Endothelial cell (in vitro differentiated cells): ENCODE results near the gene XRCC4. TPM values are rescaled to one million over a fixed set of nuclear protein-coding genes. Genes with fewer than 3 reads are reported as not detected.

ENCODE experiments used
- DNase-seq: peaks from one replicate; pipeline ENCODE4 v3.0.0; 2021; ENCODE audit warnings: low spot score
- H3K27ac Mint-ChIP-seq: one replicate; pipeline ENCODE4 v1.8.0; 2021; ENCODE audit warnings: mixed read lengths, inconsistent platforms; ENCODE audit not compliant: unreplicated experiment
- H3K27me3 Mint-ChIP-seq: one replicate; pipeline ENCODE4 v1.8.0; 2021; ENCODE audit warnings: mild to moderate bottlenecking, moderate library complexity, mixed read lengths, inconsistent platforms; ENCODE audit not compliant: unreplicated experiment
- H3K36me3 Mint-ChIP-seq: one replicate; pipeline ENCODE4 v1.8.0; 2021; ENCODE audit warnings: mild to moderate bottlenecking, low read depth, mixed read lengths, inconsistent platforms; ENCODE audit not compliant: unreplicated experiment
- H3K4me1 Mint-ChIP-seq: one replicate; pipeline ENCODE4 v1.8.0; 2021; ENCODE audit warnings: mild to moderate bottlenecking, mixed read lengths, inconsistent platforms; ENCODE audit not compliant: unreplicated experiment
- H3K4me3 Mint-ChIP-seq: one replicate; pipeline ENCODE4 v1.8.0; 2021; ENCODE audit warnings: mild to moderate bottlenecking, mixed read lengths, inconsistent platforms; ENCODE audit not compliant: unreplicated experiment
- H3K9me3 Mint-ChIP-seq: one replicate; pipeline ENCODE4 v1.8.0; 2021; ENCODE audit warnings: mixed read lengths, inconsistent platforms; ENCODE audit not compliant: unreplicated experiment
- CTCF ChIP-seq: fragments of 200-600 bp; sonication (generic); IDR thresholded peaks from one replicate; pipeline ENCODE4 v1.5.0; 2021; ENCODE audit warnings: antibody characterized with exemption; ENCODE audit not compliant: unreplicated experiment
- total RNA-seq: library from RNA; stranded (reverse); fragmentation: NEBNext Ultra II Directional; extraction: Animal tissue kit (Norgen Biotek cat#: 25700); gene quantifications from one replicate; pipeline ENCODE4 v1.2.1, GENCODE V29; 2021; ENCODE audit not compliant: unreplicated experiment

The XRCC4 gene
- total RNA-seq, 1 donor from 2014 or later: 6.8 TPM

- Mint-ChIP-seq H3K27ac (no peak overlapping the region), H3K36me3 (no peaks in the 10 kb centered on the region), H3K4me3 (no peak overlapping the region), H3K9me3 (no peaks in the 10 kb centered on the region), H3K27me3 (no peaks in the 10 kb centered on the region), H3K4me1 (no peaks in the 10 kb centered on the region)
- no peak for DNase-seq
- no peak for TF ChIP-seq CTCF
Measured at GRCh38 chr5:83394190-83394589, 316.8 kb downstream of the XRCC4 start.

GRCh38 chr5:83396662-83397061 is 319.3 kb downstream of the XRCC4 start:
- Mint-ChIP-seq H3K4me1 (peaks cover 4% of the 10 kb centered on the region), H3K36me3 (no peaks in the 10 kb centered on the region), H3K4me3 (no peak overlapping the region), H3K27ac (no peak overlapping the region), H3K27me3 (no peaks in the 10 kb centered on the region), H3K9me3 (no peaks in the 10 kb centered on the region)
- DNase-seq: no peak
- TF ChIP-seq CTCF: no peak

GRCh38 chr5:83397658-83398057 is 320.3 kb downstream of the XRCC4 start:
- H3K9me3 Mint-ChIP-seq: no peaks in the 10 kb centered on the region
- H3K4me1 Mint-ChIP-seq: peaks cover 7% of the 10 kb centered on the region
- no peak overlapping the region for H3K4me3 Mint-ChIP-seq
- no peaks in the 10 kb centered on the region for H3K36me3 Mint-ChIP-seq
- peaks cover 1% of the 10 kb centered on the region for H3K27me3 Mint-ChIP-seq
- no peak overlapping the region for H3K27ac Mint-ChIP-seq
- TF ChIP-seq CTCF: no peak
- DNase-seq: no peak

GRCh38 chr5:83400241-83400640 is 322.9 kb downstream of the XRCC4 start:
- Mint-ChIP-seq H3K4me3 (no peak overlapping the region), H3K4me1 (peaks cover 7% of the 10 kb centered on the region), H3K27me3 (peaks cover 1% of the 10 kb centered on the region), H3K9me3 (no peaks in the 10 kb centered on the region), H3K27ac (no peak overlapping the region), H3K36me3 (no peaks in the 10 kb centered on the region)
- DNase-seq: no peak
- TF ChIP-seq CTCF: no peak

- Mint-ChIP-seq H3K4me3 (no peak overlapping the region), H3K27me3 (peaks cover 1% of the 10 kb centered on the region), H3K4me1 (peaks cover 7% of the 10 kb centered on the region), H3K9me3 (no peaks in the 10 kb centered on the region), H3K36me3 (no peaks in the 10 kb centered on the region), H3K27ac (no peak overlapping the region)
- TF ChIP-seq CTCF: no peak
- DNase-seq: no peak
Measured at GRCh38 chr5:83400701-83401100, 323.4 kb downstream of the XRCC4 start.
